Skeletal muscle tissue (tissue), 4 donors: ENCODE measurements around the gene CNDP1. TPM values are rescaled to one million over a fixed set of nuclear protein-coding genes. Genes with fewer than 3 reads are reported as not detected.

ENCODE experiments used
- H3K27ac ChIP-seq: one replicate; pipeline ENCODE4 v1.7.0; 2013; ENCODE audit warnings: mild to moderate bottlenecking, low read depth, low read length, inconsistent platforms
- H3K27me3 ChIP-seq, 3 donors: one replicate each; pipeline ENCODE4 v1.7.0; 2013; ENCODE audit warnings: low read length in 3 of 3; ENCODE audit not compliant: control insufficient read depth in 3 of 3, insufficient read depth in 3 of 3
- H3K36me3 ChIP-seq, 3 donors: one replicate each; pipeline ENCODE4 v1.7.0; 2013; ENCODE audit warnings: low read length in 3 of 3; ENCODE audit not compliant: control insufficient read depth in 3 of 3, insufficient read depth in 3 of 3
- H3K4me1 ChIP-seq, 3 donors: one replicate each; pipeline ENCODE4 v1.7.0; 2013; ENCODE audit warnings: low read length in 3 of 3, mild to moderate bottlenecking in 3 of 3; ENCODE audit not compliant: control insufficient read depth in 3 of 3, insufficient read depth in 3 of 3
- H3K4me3 ChIP-seq, 3 donors: one replicate each; pipeline ENCODE4 v1.7.0; 2013; ENCODE audit warnings: low read length in 3 of 3
- H3K9ac ChIP-seq, 3 donors: one replicate each; pipeline ENCODE4 v1.7.0; 2013; ENCODE audit warnings: low read length in 3 of 3, mild to moderate bottlenecking in 3 of 3, moderate library complexity in 2 of 3, low read depth in 1 of 3
- H3K9me3 ChIP-seq, 3 donors: one replicate each; pipeline ENCODE4 v1.7.0; 2013; ENCODE audit warnings: low read length in 3 of 3; ENCODE audit not compliant: control insufficient read depth in 3 of 3
- total RNA-seq: library from RNA; depleted of rRNA; stranded (reverse); fragments of >200 nt; gene quantifications from one replicate; pipeline ENCODE4 v1.2.3, GENCODE V29; 2014
- donor health status: Osteomylitis.

CNDP1 gene
- total RNA-seq, 1 donor from 2014 or later: not detected

DNA sequence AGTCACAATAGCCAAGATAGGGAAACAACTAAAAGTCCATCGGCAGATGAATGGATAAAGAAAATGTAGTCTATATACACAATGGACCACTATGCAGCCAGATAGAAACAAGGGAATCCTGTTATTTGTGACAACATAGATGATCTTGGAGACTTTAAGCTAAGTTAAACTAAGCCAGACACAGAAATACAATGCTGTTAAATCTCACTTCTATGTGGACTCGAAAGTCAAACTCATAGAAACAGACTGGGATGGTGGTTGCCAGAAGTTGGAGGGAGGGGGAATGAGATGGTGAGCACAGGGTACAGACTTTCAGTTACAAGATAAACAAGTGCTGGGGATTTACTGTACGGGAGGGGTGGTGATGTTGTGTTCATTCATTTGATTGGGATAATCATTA, 5.4 kb upstream of the CNDP1 start:
- Histone ChIP-seq H3K9me3 (no peaks in the 10 kb centered on the region), H3K4me1 (peaks cover 6 to 9% (median 7%) of the 10 kb centered on the region in 3 donors)

DNA sequence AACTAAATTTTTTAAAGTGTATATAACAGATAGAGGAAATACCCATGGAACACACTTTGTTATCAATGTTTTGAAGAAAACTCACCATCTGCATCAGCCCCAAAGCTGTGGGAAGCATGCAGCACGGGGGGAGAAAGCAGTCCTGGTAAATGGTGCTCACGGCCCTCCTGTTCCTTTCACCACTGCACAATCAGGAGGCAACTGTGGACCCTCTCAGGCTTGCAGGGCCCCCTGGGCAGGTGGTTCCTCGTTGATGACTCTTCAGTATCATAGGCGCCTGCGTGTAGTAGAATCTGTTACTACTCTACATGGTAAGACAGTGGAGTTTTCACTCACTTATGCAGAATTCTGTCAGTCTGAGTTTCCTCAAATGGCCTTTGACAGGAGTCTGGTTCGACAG, 4.9 kb upstream of the CNDP1 start:
- Histone ChIP-seq H3K4me3 (no peak overlapping the region), H3K27ac (no peak overlapping the region), H3K36me3 (no peaks in the 10 kb centered on the region), H3K9ac (no peak overlapping the region), H3K4me1 (peaks cover 1 to 4% (median 2%) of the 10 kb centered on the region in 3 donors), H3K9me3 (no peaks in the 10 kb centered on the region), H3K27me3 (peaks cover 0 to 2% (median 0%) of the 10 kb centered on the region in 3 donors)

More for the DNA sequence above, 5.4 kb upstream of the CNDP1 start:
- Histone ChIP-seq H3K4me3 (no peak overlapping the region), H3K9ac (no peak overlapping the region), H3K36me3 (no peaks in the 10 kb centered on the region), H3K27ac (no peak overlapping the region), H3K27me3 (peaks cover 0 to 2% (median 0%) of the 10 kb centered on the region in 3 donors)

DNA sequence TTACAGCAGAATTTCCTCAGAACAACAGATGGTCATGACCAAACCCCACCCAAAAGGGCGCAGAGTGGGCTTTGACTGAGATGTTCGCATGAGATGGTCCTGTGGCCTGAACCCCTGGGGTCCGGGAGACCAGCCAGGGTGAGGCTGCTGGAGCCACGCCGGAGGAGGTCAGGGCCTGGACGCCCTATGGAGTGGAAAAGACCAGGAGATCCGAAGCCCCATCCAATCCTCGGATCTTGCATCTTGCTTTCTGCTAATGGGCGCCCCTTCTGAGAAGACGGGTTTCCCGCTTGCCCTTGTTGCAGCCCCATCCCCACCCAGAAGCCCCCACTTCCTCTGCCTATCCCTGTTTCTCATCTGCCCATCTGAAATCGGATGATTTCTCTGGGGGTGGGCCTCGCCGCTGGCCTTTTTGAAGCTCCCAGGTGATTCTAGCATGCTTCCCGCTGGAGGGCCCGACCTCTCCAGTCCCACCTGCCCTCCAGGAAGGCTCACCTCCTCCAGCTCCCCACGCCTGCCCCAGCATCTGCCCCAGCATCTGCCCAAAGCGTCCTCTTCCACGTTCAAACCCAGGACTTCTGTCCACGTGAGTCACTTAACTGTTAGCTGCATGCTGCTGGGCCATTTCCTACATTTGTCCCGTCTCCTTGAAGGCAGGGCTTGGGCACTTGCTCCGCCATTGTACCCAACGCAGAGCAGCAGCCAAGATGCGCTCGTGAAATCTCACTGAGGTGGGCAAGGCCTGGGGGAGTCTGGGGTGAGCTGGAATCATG, 4.3 kb upstream of the CNDP1 start:
- H3K27me3 ChIP-seq: peaks cover 0 to 2% (median 0%) of the 10 kb centered on the region in 3 donors
- no peak overlapping the region for H3K9ac ChIP-seq
- H3K9me3 ChIP-seq: no peaks in the 10 kb centered on the region
- H3K27ac ChIP-seq: no peak overlapping the region
- H3K4me3 ChIP-seq: no peak overlapping the region
- H3K4me1 ChIP-seq: peaks cover 0 to 2% (median 0%) of the 10 kb centered on the region in 3 donors
- no peaks in the 10 kb centered on the region for H3K36me3 ChIP-seq

DNA sequence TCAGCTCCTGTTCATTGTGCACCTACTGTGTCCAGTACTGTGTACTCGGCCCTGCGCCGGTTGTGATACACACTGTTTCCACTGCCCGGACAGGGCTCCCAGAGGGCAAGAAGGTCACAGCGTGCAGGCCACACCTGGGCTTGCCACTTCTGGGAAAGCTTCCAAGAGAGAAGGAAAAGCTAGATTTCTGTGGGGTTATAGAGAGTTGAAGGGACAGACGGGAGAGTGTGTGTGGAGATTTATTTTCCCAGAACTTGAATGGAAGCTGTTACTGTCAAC, 3.8 kb upstream of the CNDP1 start:
- no peaks in the 10 kb centered on the region for H3K36me3 ChIP-seq
- no peak overlapping the region for H3K4me3 ChIP-seq
- peaks cover 0 to 2% (median 0%) of the 10 kb centered on the region in 3 donors for H3K4me1 ChIP-seq
- peaks cover 0 to 2% (median 0%) of the 10 kb centered on the region in 3 donors for H3K27me3 ChIP-seq
- H3K27ac ChIP-seq: no peak overlapping the region
- no peaks in the 10 kb centered on the region for H3K9me3 ChIP-seq
- no peak overlapping the region for H3K9ac ChIP-seq

DNA sequence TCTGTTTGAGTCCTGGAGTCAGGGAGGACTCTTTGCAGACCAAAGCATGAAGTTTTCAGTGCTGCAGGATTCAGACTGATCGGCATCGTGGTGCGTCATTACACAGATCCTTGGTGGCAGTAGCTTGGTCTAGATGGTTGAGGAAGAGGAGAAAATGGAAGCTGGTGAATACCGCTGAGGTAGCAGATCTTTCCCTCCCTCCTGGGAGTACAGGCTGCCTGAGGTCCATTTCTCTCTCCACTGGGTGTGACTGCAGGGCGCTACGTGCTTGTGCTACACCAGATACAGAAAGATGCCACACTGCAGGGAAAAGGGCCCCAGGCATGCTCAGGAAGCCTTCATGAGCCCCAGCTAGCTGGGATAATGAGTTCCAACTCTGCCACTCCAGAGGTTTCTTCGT, 3.3 kb upstream of the CNDP1 start:
- Histone ChIP-seq H3K36me3 (no peaks in the 10 kb centered on the region), H3K4me1 (no peaks in the 10 kb centered on the region), H3K9me3 (no peaks in the 10 kb centered on the region), H3K9ac (no peak overlapping the region), H3K4me3 (no peak overlapping the region), H3K27me3 (peaks cover 0 to 2% (median 0%) of the 10 kb centered on the region in 3 donors), H3K27ac (no peak overlapping the region)

DNA sequence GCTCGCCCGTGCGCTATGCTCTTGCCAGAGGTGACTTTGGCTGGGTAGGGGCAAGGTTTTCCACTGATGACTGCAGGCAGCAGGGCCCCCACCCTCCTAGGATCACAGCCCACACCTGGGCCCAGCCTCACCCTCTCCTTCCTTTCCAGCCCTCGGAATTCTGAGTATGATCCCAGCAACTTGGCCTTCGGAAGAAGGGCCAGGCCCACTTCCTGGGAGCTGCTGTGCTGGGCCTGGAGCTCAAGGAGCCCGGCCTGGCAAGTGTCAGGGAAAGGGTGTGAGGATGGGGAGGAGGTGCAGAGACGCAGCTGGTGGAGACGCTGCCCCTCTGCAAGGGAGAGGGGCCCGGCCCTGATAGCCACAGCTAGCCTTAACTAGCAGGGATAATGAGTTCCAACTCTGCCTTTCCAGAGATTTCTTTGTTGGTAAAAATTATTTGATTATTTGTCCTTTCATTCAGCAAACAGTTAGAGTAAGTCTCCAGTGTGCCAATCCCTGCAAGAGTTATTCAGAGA, 1.7 kb upstream of the CNDP1 start:
- Histone ChIP-seq H3K4me1 (no peaks in the 10 kb centered on the region), H3K9me3 (no peaks in the 10 kb centered on the region), H3K27ac (no peak overlapping the region), H3K4me3 (no peak overlapping the region), H3K27me3 (peaks cover 0 to 2% (median 0%) of the 10 kb centered on the region in 3 donors), H3K9ac (no peak overlapping the region), H3K36me3 (no peaks in the 10 kb centered on the region)

DNA sequence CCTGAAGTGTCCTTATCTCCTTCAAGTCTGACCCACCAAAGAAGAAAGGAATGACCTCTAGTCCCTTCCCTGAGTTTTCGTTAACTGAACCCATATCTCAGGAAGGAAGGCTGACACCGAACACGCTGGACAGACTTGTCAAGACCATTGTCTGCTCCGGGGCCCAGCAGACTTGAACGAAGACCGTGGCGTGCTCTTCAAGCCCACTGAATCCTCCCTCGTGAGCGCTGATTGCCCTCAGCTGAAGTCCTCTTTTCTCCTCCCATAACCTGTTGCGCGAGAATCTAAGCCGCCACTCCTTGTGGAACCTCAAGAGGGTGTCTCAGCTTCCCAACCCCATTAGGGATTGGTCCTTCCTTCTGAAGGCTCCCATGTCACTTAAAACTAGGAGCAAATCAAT, 634 bp upstream of the CNDP1 start:
- no peaks in the 10 kb centered on the region for H3K9me3 ChIP-seq
- peaks cover 0 to 2% (median 0%) of the 10 kb centered on the region in 3 donors for H3K27me3 ChIP-seq
- H3K36me3 ChIP-seq: no peaks in the 10 kb centered on the region
- H3K4me1 ChIP-seq: no peaks in the 10 kb centered on the region
- H3K9ac ChIP-seq: no peak overlapping the region
- H3K27ac ChIP-seq: no peak overlapping the region
- no peak overlapping the region for H3K4me3 ChIP-seq

DNA sequence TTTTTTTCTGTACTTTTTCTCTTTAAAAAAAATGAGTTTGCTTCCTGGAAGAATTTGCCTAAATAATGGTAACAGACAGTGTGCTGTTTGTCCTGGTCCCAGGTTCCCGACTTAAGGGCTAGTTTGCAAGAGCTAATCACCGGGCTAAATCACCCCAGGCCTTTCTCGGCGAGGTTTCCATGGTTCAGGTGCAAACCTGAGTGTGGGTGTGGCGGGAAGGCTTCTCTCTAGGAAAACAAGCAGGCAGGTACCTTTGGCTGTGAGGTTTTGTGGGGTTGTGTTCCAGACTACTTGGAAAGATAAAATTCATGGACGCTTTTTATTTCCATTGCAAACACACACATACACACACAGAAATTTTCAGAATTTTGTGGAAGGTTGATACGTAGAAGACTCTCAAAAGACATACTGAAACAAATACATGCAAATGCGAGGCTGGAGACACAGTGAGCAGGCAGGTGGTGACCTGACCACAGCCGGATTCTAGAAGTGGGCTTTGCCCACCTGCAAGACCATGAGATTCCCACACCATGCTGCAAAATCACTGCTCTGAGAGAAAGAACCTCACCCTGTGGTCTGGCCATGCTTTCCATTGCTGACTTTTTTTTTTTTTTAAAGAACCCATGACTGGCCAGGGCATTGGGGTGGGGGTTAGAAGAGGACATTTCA, 815 bp downstream of the CNDP1 start:
- Histone ChIP-seq H3K4me3 (no peak overlapping the region), H3K27ac (no peak overlapping the region), H3K36me3 (no peaks in the 10 kb centered on the region), H3K27me3 (peaks cover 0 to 5% (median 4%) of the 10 kb centered on the region in 3 donors), H3K9ac (no peak overlapping the region), H3K4me1 (no peaks in the 10 kb centered on the region), H3K9me3 (no peaks in the 10 kb centered on the region)

DNA sequence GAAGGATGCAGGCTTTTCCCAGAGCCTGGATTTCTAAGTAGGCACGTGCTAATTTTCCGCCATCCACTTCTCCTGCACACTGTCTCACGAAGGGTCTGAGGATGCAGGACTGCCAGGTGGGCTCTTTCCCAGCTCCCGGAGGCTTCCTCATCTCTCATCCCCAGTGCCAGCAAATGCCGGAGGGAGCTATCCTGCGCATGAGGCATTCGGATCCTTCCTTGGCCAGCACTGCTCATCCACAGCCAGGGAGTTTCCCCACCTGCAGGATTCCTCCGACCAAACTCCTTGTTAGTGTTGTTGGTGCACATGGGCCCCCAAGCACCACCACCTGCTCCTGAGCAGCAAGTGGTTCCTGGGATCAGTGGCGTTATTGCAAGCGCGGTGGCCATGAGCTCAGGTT, 5.0 kb downstream of the CNDP1 start:
- H3K36me3 ChIP-seq: no peaks in the 10 kb centered on the region
- H3K4me1 ChIP-seq: no peaks in the 10 kb centered on the region
- no peak overlapping the region for H3K9ac ChIP-seq

More for the DNA sequence above, 5.0 kb downstream of the CNDP1 start:
- no peak overlapping the region for H3K4me3 ChIP-seq
- no peaks in the 10 kb centered on the region for H3K9me3 ChIP-seq
- no peak overlapping the region for H3K27ac ChIP-seq
- peaks cover 0 to 21% (median 8%) of the 10 kb centered on the region in 3 donors for H3K27me3 ChIP-seq
